Pancreas (tissue), 10 donors: ENCODE data around the gene COPS3. TPM values are rescaled to one million over a fixed set of nuclear protein-coding genes. Genes with fewer than 3 reads are reported as not detected.
"Not testable (repeated sequence)": the region's sequence is repeated elsewhere in the genome, so short reads cannot be mapped to it uniquely, and the experiment has no call there.

Experiments
- ATAC-seq, 4 donors: fragments of 200-7000 bp; cut with Tn5 transposase; one replicate each; pipeline versions ENCODE4 v1.8.0 to v1.9.1; 2020; ENCODE audit warnings: mild to moderate bottlenecking in 4 of 4, moderate library complexity in 4 of 4
- DNase-seq, 6 donors: peaks; one replicate each; pipeline ENCODE4 v3.0.0-alpha.2; 2020
- FAIRE-seq: peaks from 2 replicates; lab custom pipeline; 2012; peaks lifted over from hg19 to GRCh38; lab: Jason Lieb, UNC
- H3K27ac ChIP-seq, 4 donors: fragments of 200-600 bp; sonication (generic); 1 replicate in 3 of 4; 2 replicates in 1 of 4; pipeline versions ENCODE4 v1.5.0 to v1.8.0; 2020
- H3K27me3 ChIP-seq, 4 donors: fragments of 200-600 bp; one replicate each; pipeline ENCODE4 v1.8.0; 2021
- H3K36me3 ChIP-seq, 3 donors: fragments of 200-600 bp; sonication (generic) in 1 of 3; one replicate each; pipeline versions ENCODE4 v1.5.0 to v1.8.0; 2020 to 2021
- H3K4me1 ChIP-seq, 3 donors: fragments of 200-600 bp; one replicate each; pipeline ENCODE4 v1.8.0; 2021
- H3K4me3 ChIP-seq, 4 donors: fragments of 200-600 bp; sonication (generic) in 2 of 4; one replicate each; pipeline versions ENCODE4 v1.5.0 to v1.8.0; 2020 to 2021
- H3K9me3 ChIP-seq, 4 donors: fragments of 200-600 bp; one replicate each; pipeline ENCODE4 v1.8.0; 2021
- CTCF ChIP-seq, 4 donors: fragments of 200-600 bp; sonication (generic) in 3 of 4; IDR thresholded peaks; one replicate each; pipeline versions ENCODE4 v1.5.0 to v1.8.0; 2021; ENCODE audit warnings: antibody characterized with exemption in 4 of 4
- WGBS, 2 donors: extraction: QIAGEN DNeasy Blood & Tissue Kit; methylation state at CpG; one replicate each; pipeline ENCODE4 v1.1.7; 2013; 5-methylcytosine and 5-hydroxymethylcytosine counted together
- intact Hi-C, 3 donors: fragments of 100-400 bp; cut with DNase I; formaldehyde crosslinking; loops; one replicate each; pipeline versions ENCODE4 v1.11.1 to v1.14.2; 2022
- polyA plus RNA-seq, 2 donors: library from polyadenylated mRNA; stranded (reverse); fragments of 200-250 nt; gene quantifications; one replicate each; pipeline ENCODE4 v1.2.3, GENCODE V29; 2013
- total RNA-seq, 6 donors: library from RNA; stranded (reverse); fragmentation: NEBNext Ultra II Directional in 4 of 6; extraction: Animal tissue kit (Norgen Biotek cat#: 25700) in 4 of 6; gene quantifications; one replicate each; pipeline versions ENCODE4 v1.2.1 to v1.2.4, GENCODE V29; 2021 to 2023
- donor health status: healthy with polysubstance abuse.
- donor health status: DM: no; HTN: no; CAD: no; lungs with moderate emphysema.
- donor health status: DM: no; HTN: no; CAD: no.
- donor health status: control.
- donor health status: control.
- donor health status: Bipolar disorder and iron deficiency.
- donor health status: DM: yes; HTN: yes; CAD: no.
- donor health status: DM: no; HTN: no; CAD: no.
- donor health status: DM: no; HTN: no; CAD: no.
- donor health status: DM: yes; HTN: yes; CAD: no.

Gene COPS3
- total and polyA plus RNA-seq, 8 donors = 17.6 to 51.1 (median 31.5) TPM

GRCh38 chr17:17285951-17286350 lies 4.9 kb upstream of the COPS3 start:
- Histone ChIP-seq H3K9me3 (no peaks in the 10 kb centered on the region), H3K27ac (no peak overlapping the region), H3K4me3 (no peak overlapping the region), H3K4me1 (peaks cover 0 to 3% (median 0%) of the 10 kb centered on the region in 3 donors), H3K36me3 (no peaks in the 10 kb centered on the region), H3K27me3 (no peaks in the 10 kb centered on the region)
- no peak for DNase-seq
- no peak for ATAC-seq
- intact Hi-C loops = no loop called here
- no peak for TF ChIP-seq CTCF (IDR thresholded peaks at IDR 0.05)
- no peak for FAIRE-seq
- 77 to 88% methylated on average over 5 of the region's 5 CpGs for WGBS, 2 donors

- peak overlapping the region in 1 of 4 donors; percentile 100 for H3K4me3 ChIP-seq
Measured at GRCh38 chr17:17279316-17279715, 1.7 kb downstream of the COPS3 start.

GRCh38 chr17:17277431-17277830 lies 3.6 kb downstream of the COPS3 start:
- DNase-seq, H3K9me3 ChIP-seq, FAIRE-seq, H3K27ac ChIP-seq, H3K4me3 ChIP-seq, intact Hi-C loops, ATAC-seq, H3K27me3 ChIP-seq: not testable (repeated sequence)
- Histone ChIP-seq H3K4me1 (peaks cover 0 to 20% (median 12%) of the 10 kb centered on the region in 3 donors), H3K36me3 (peaks cover 2 to 23% (median 5%) of the 10 kb centered on the region in 3 donors)
- 91 to 92% methylated on average over 5 of the region's 5 CpGs for WGBS, 2 donors

More at GRCh38 chr17:17279316-17279715, 1.7 kb downstream of the COPS3 start:
- intact Hi-C loops = no loop called here
- WGBS, 2 donors = 70 to 74% methylated on average over 4 of the region's 4 CpGs
- H3K27me3 ChIP-seq = no peaks in the 10 kb centered on the region
- no peak for ATAC-seq
- H3K27ac ChIP-seq = no peak overlapping the region
- FAIRE-seq = no peak
- no peak for TF ChIP-seq CTCF (IDR thresholded peaks at IDR 0.05)
- no peak for DNase-seq
- H3K4me1 ChIP-seq = peaks cover 0 to 20% (median 12%) of the 10 kb centered on the region in 3 donors
- H3K36me3 ChIP-seq = peaks cover 2 to 7% (median 5%) of the 10 kb centered on the region in 3 donors
- no peaks in the 10 kb centered on the region for H3K9me3 ChIP-seq

GRCh38 chr17:17275971-17276370 lies 5.1 kb downstream of the COPS3 start:
- Histone ChIP-seq H3K27me3 (no peaks in the 10 kb centered on the region), H3K36me3 (peaks cover 2 to 30% (median 5%) of the 10 kb centered on the region in 3 donors), H3K9me3 (no peaks in the 10 kb centered on the region), H3K4me3 (no peak overlapping the region), H3K27ac (no peak overlapping the region), H3K4me1 (peaks cover 0 to 20% (median 9%) of the 10 kb centered on the region in 3 donors)
- WGBS, 2 donors = 77 to 78% methylated on average over 6 of the region's 6 CpGs
- no peak for TF ChIP-seq CTCF (IDR thresholded peaks at IDR 0.05)
- intact Hi-C loops = no loop called here
- ATAC-seq (no peak), DNase-seq (no peak), FAIRE-seq (no peak)

GRCh38 chr17:17269926-17270773 lies 10.9 kb downstream of the COPS3 start:
- TF ChIP-seq CTCF (IDR thresholded peaks at IDR 0.05) = no peak
- ATAC-seq (no peak), DNase-seq (no peak), FAIRE-seq (no peak)
- WGBS, 2 donors = 85 to 97% methylated on average over 9 of the region's 9 CpGs
- Histone ChIP-seq H3K4me3 (no peak overlapping the region), H3K9me3 (no peaks in the 10 kb centered on the region), H3K27ac (no peak overlapping the region), H3K36me3 (peaks cover 2 to 81% (median 29%) of the 10 kb centered on the region in 3 donors), H3K27me3 (no peaks in the 10 kb centered on the region), H3K4me1 (no peaks in the 10 kb centered on the region)
- intact Hi-C loops = no loop called here
